PC-9 (cell line): Measurements from ENCODE around the gene CRABP2. TPM values are rescaled to one million over a fixed set of nuclear protein-coding genes. Genes with fewer than 3 reads are reported as not detected.

Experiments
- BruUV-seq: library from RNA; stranded (reverse); fragments of 400-500 nt; replicated peaks from 2 replicates; lab custom pipeline; 2021; lab: Mats Ljungman, UMichigan
- CTCF ChIA-PET: fragments of 300-600 bp; sonication (Branson Sonifier 250); formaldehyde crosslinking; loops from one replicate; lab custom pipeline; 2022; ENCODE audit warnings: antibody characterized with exemption; lab: Charles Lee
- POLR2A ChIA-PET: fragments of 300-600 bp; sonication (Branson Sonifier 250); formaldehyde crosslinking; loops from one replicate; lab custom pipeline; 2022; ENCODE audit warnings: antibody characterized with exemption; ENCODE audit not compliant: unreplicated experiment; lab: Charles Lee
- DNase-seq, 2 experiments: peaks; one replicate each; pipeline versions ENCODE4 v3.0.0 to v3.0.0-alpha.2; 2015 to 2022; ENCODE audit warnings: mixed read lengths in 1 of 2
- H2AFZ ChIP-seq: fragments of 200-600 bp; sonication (generic); 2 replicates; pipeline ENCODE4 v1.8.1; 2017; ENCODE audit warnings: antibody characterized with exemption
- H3F3A ChIP-seq: fragments of 200-600 bp; sonication (generic); 2 replicates; pipeline ENCODE4 v1.8.1; 2017; ENCODE audit warnings: antibody characterized with exemption, mild to moderate bottlenecking, low read depth; ENCODE audit not compliant: insufficient read depth
- H3K27ac ChIP-seq: fragments of 200-600 bp; sonication (generic); 2 replicates; pipeline ENCODE4 v1.6.1; 2016; ENCODE audit warnings: mixed run types
- H3K27me3 ChIP-seq: fragments of 200-600 bp; sonication (generic); 2 replicates; pipeline ENCODE4 v1.6.1; 2016; ENCODE audit warnings: low read depth, mixed run types; ENCODE audit not compliant: insufficient read depth
- H3K36me3 ChIP-seq: fragments of 200-600 bp; sonication (generic); 2 replicates; pipeline ENCODE4 v1.6.1; 2016; ENCODE audit warnings: low read depth, mixed run types
- H3K4me1 ChIP-seq: fragments of 200-600 bp; sonication (generic); replicated peaks from 2 replicates; pipeline ENCODE4 v1.6.1; 2016; ENCODE audit warnings: mixed run types; ENCODE audit not compliant: insufficient read depth
- H3K4me2 ChIP-seq: fragments of 200-600 bp; sonication (generic); 2 replicates; pipeline ENCODE4 v1.6.1; 2017; ENCODE audit warnings: mixed run types
- H3K4me3 ChIP-seq: fragments of 200-600 bp; sonication (generic); 2 replicates; pipeline ENCODE4 v1.6.1; 2016; ENCODE audit warnings: mixed run types
- H3K79me2 ChIP-seq: fragments of 200-600 bp; sonication (generic); 2 replicates; pipeline ENCODE4 v1.6.1; 2017; ENCODE audit warnings: low read depth, mixed run types
- H3K9me2 ChIP-seq: fragments of 200-600 bp; sonication (generic); 2 replicates; pipeline ENCODE4 v1.8.1; 2017; ENCODE audit warnings: mild to moderate bottlenecking; ENCODE audit not compliant: insufficient read depth
- H3K9me3 ChIP-seq: fragments of 200-600 bp; sonication (generic); 2 replicates; pipeline ENCODE4 v1.8.1; 2016; ENCODE audit warnings: low read depth; ENCODE audit not compliant: insufficient read depth
- H4K20me1 ChIP-seq: fragments of 200-600 bp; sonication (generic); 2 replicates; pipeline ENCODE4 v1.8.1; 2017; ENCODE audit not compliant: insufficient read depth
- CTCF ChIP-seq: fragments of 200-600 bp; sonication (generic); conservative IDR thresholded peaks from 2 replicates; pipeline ENCODE4 v1.6.1; 2017; ENCODE audit warnings: mixed run types, antibody characterized with exemption, mild to moderate bottlenecking, moderate library complexity
- EZH2 ChIP-seq: fragments of 200-600 bp; sonication (generic); IDR thresholded peaks from 2 replicates; pipeline ENCODE4 v1.8.0; 2017; ENCODE audit warnings: antibody characterized with exemption, low read depth
- intact Hi-C: fragments of 100-400 bp; cut with micrococcal nuclease; formaldehyde crosslinking; loops from one replicate; pipeline ENCODE4 v1.10.0; 2022; ENCODE audit not compliant: unreplicated experiment
- total RNA-seq: library from RNA; stranded (reverse); gene quantifications from 2 replicates; pipeline ENCODE4 v1.2.3, GENCODE V29; 2021

CRABP2 gene
- total RNA-seq, 1 experiment from 2014 or later: 142 TPM

DNA sequence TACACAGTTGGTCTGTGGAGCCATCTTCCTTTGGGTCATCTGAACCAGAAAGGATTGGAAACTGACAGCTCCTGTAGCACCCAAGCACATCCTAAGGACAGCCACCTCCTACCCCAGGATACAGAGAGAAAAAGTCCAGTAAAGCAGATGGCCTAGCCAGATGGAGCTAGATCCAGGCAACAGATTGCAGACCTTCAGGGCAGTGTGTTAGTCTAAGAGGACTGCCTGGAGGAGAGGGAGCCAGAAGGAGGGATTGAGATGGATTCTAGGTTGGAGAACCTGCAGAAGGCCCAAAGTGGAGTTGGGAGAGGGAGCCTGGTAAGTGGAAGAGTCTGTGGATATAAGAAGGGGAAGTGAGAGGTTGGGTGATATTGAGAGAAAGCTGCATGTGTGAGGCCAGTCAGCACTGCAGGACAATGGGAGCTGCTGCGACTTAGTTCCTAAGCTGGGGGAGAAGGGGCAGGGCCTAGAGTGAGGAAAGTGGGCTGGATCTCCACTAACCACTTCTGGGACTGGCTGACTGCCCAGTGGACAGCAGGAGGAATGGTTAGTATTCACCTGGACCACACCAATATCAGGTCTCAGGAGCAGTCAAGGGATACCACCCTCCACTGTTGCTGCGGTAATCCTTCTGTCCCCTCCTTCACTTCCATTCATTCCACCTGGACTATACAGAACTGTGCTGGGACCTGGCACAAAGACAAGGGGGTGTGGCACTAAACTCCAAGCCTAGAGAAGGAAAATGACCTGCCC is 50.1 kb downstream of the CRABP2 start:
- H3K79me2 ChIP-seq: peaks cover 68% of the 10 kb centered on the region
- H3K9me2 ChIP-seq: no peaks in the 10 kb centered on the region
- peaks cover 27% of the 10 kb centered on the region; the same call in 1 of the 2 replicates for H3F3A ChIP-seq
- H3K4me3 ChIP-seq: no peak overlapping the region
- H3K9me3 ChIP-seq: no peaks in the 10 kb centered on the region
- H3K27ac ChIP-seq: no peak overlapping the region
- no peak for TF ChIP-seq EZH2
- no peak for TF ChIP-seq CTCF
- peaks cover 38% of the 10 kb centered on the region for H3K36me3 ChIP-seq
- no peak overlapping the region for H3K4me2 ChIP-seq
- H2AFZ ChIP-seq: no peak overlapping the region
- no TSS peak for BruUV-seq
- intact Hi-C loops: no loop called here
- ChIA-PET CTCF (interaction anchor here (0.6 kb wide), 1 partner anchor 70 kb away, joined by 3 read pairs; no protein-coding TSS in a partner anchor), POLR2A (interaction anchor here (0.6 kb wide), 1 partner anchor 64 kb away, joined by 4 read pairs; the partner anchor contains the start of gene NAXE)
- peaks cover 9% of the 10 kb centered on the region for H3K4me1 ChIP-seq
- H4K20me1 ChIP-seq: peaks cover 95% of the 10 kb centered on the region
- no peaks in the 10 kb centered on the region for H3K27me3 ChIP-seq
- no peak for DNase-seq

DNA sequence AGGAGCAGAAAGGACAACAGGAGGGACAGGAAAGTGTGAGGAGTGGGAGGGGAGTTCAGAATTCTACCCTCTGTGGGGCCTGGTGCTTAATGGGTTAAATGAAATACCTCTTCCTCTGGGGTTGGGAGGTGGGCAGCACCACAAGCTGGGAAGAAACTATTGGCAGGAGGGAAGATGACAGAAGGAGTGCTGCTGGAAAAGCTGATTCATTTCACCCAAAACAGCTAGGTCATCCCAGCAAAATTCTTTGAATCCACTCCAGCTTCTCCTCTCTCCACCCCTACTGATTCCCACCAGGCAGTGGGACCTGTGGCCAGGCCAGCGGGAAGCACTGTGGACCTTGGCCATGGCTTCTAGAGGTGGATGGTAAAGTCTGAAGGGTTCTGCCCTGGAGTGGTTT is 50.7 kb downstream of the CRABP2 start:
- Histone ChIP-seq H3F3A (peaks cover 30% of the 10 kb centered on the region; the same call in 1 of the 2 replicates), H4K20me1 (peaks cover 100% of the 10 kb centered on the region), H3K9me2 (no peaks in the 10 kb centered on the region), H3K27me3 (no peaks in the 10 kb centered on the region), H3K4me3 (no peak overlapping the region), H3K9me3 (no peaks in the 10 kb centered on the region), H3K79me2 (peaks cover 65% of the 10 kb centered on the region), H3K27ac (no peak overlapping the region), H2AFZ (no peak overlapping the region), H3K4me1 (peaks cover 8% of the 10 kb centered on the region), H3K4me2 (no peak overlapping the region), H3K36me3 (peaks cover 38% of the 10 kb centered on the region)
- ChIA-PET CTCF (interaction anchor here (0.6 kb wide), 2 partner anchors 71 to 236 kb away, joined by 3 read pairs; no protein-coding TSS in a partner anchor), POLR2A (no interaction called here)
- TF ChIP-seq EZH2 (no peak), CTCF (no peak)
- DNase-seq: no peak
- BruUV-seq: no TSS peak
- intact Hi-C loops: no loop called here

DNA sequence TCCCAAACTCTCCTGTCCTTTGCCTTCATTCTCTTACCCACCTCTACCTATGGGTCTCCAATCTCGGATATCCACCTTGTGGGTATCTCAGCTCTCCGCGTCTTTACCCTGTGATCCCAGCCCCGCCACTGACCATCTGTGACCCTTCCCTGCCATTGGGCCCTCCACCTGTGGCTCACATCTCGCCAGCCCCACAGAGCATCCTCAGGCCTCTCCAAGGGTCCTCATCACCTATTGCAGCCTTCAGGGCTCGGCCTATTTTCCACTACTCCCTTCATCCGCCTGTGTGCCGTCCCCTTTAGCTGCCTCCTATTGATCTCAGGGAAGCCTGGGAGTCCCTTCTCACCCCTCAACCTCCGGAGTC is 52.4 kb downstream of the CRABP2 start:
- CTCF ChIA-PET: no interaction called here
- no peaks in the 10 kb centered on the region for H3K9me3 ChIP-seq
- no peaks in the 10 kb centered on the region for H3K4me1 ChIP-seq
- H3K27ac ChIP-seq: no peak overlapping the region
- no peak for TF ChIP-seq CTCF
- BruUV-seq: no TSS peak
- no peaks in the 10 kb centered on the region for H3K9me2 ChIP-seq
- peaks cover 24% of the 10 kb centered on the region for H3K36me3 ChIP-seq
- H3K27me3 ChIP-seq: no peaks in the 10 kb centered on the region
- peaks cover 48% of the 10 kb centered on the region for H3K79me2 ChIP-seq
- intact Hi-C loops: no loop called here
- H3F3A ChIP-seq: peaks cover 25% of the 10 kb centered on the region; the same call in 1 of the 2 replicates
- H4K20me1 ChIP-seq: peaks cover 100% of the 10 kb centered on the region
- POLR2A ChIA-PET: no interaction called here
- H3K4me2 ChIP-seq: no peak overlapping the region
- no peak for DNase-seq
- H2AFZ ChIP-seq: no peak overlapping the region
- H3K4me3 ChIP-seq: no peak overlapping the region
